GM21576 (cell line): ENCODE data around the gene ALDH1L1.

Experiments used
- ATAC-seq: cut with Tn5 transposase; IDR thresholded peaks from one replicate; pipeline ENCODE4 v1.9.1; 2021; ENCODE audit warnings: mild to moderate bottlenecking, moderate library complexity; ENCODE audit not compliant: unreplicated experiment

ALDH1L1 gene

DNA sequence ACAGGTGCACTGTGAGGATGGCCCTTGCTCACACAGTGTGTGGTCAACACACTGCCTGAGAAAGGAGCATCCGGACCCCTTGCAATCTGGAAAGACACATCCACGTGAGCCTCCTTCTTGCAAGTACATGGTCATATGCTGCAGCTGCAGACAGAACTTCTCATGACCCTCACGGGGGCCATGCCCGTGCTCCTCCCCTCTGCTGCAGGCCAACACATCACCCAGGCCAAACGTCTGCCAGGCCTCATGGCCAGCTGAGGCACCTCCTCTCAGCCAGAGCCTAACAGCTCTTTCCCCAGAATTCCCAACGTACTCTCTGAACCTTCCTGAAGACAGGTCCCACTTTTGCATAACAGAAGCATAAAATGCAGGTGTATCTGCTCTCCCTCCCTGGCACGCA lies 121.7 kb downstream of the ALDH1L1 start:
- no peak for ATAC-seq

DNA sequence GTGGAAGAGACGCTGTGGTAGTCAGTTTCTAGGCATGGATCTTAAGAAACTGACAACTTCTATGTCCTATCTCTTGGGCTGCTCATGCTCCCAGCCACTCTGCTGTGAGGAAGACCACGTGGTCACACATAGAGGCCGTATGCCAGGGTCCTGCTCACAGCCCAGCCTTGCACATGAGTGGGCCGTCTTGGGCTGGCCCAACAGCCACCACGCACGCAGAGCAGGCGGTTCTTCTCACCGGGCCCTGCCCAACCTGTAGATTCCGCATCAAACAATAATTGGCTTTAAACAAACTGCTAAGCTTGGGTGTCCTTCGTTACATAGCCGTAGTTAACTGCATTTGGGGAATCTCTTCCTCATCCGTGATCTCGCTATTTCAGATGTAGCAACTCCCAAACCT lies 122.5 kb downstream of the ALDH1L1 start:
- no peak for ATAC-seq

DNA sequence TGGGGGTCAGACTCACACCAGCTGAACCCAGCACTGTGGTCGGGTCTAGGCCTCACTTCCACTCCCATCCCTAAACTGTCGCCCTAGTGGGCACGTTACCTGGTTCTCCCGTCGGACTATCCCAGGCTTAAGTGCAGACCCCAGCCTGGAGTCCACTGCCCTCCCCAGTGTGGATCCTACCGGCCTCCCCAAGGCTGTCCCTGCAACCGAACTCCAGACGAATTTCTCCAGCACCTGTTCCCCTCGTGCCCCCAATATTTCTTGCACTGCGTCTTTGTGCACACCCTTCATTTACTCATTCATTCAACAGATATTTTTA lies 122.9 kb downstream of the ALDH1L1 start:
- no peak for ATAC-seq

DNA sequence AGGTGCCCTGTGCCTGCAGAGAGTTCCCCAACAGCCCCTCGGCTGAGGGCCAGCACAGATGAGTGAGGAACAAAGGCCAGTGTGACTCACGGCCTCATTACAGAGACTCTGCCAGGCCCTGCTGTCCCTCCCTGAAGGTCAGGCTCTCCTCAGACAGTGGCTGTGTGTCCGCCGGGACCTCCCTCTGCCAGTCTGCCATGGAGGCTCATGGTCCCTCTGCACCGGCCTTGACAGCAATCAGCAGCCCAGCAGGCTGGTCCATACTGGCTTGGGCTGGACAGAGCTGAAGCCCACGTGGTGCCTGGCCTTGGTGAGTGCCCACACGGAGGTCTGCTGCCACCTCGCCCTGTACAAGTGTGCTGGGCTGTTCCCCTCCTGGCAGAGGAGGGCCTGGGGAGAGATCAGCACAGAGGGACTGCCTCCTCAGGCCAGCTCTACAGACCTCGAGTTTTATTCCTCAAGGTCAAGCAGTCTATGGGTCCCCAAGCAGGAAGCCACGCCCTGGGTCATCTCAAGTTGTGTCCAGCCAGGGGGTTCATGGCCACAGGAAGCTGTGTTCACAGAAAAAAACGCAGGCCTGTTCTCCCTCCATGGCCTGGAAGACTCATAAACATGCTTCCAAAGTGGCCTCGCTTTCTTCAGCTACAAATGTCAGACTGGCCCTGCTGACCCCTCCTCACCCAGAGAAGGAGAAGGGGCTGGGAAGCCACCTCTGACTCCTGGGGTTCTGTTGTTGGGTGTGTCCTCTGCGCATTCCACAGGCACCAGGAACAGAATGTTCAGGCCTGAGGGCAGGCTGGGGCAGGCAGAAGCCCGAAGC lies 123.5 kb downstream of the ALDH1L1 start:
- ATAC-seq = no peak

DNA sequence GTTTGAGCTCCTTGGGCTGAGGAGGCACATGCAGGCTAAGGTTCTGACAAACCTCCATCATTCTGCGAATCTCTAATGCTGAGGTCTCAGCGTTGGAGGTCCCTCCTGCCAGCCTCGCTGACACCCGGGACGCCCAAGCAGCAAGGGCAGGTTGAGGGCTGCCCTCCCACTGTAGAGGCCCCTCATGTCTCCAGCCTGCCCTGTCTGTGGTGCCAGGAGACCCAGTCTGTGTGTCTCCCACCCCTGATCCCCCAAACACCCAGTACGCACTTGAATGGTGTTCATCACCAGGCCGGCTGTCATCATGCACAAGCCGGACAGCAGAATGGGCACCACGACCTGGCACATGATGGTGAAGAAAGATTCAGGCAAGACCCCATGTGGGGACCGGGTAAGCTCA lies 124.3 kb downstream of the ALDH1L1 start:
- ATAC-seq = no peak

DNA sequence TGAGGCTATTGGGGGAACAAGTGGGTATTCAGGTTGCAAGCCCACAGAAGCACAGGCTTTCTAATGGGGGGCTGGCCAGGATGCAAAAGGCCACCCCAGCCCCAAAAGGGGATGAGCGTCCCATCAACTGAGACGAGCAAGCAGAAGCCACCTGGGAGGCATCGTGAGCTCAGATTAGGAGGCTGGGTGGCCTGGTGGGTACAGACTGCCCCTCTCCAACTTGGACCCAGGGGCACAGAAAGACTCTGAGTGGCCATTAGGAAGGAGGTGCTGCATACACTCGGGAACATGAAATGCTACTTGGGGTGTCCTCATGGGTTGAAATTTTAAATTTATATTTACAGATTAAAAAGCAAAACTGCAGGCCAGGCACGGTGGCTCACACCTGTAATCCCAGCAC lies 125.5 kb downstream of the ALDH1L1 start:
- no peak for ATAC-seq

- no peak for ATAC-seq
Measured at GRCh38 chr3:126053949-126054569, 126.3 kb downstream of the ALDH1L1 start.
